Measurements from ENCODE around the gene ICA1. TPM values are rescaled to one million over a fixed set of nuclear protein-coding genes. Genes with fewer than 3 reads are reported as not detected.

Gene ICA1
- total and polyA plus RNA-seq, 2 experiments from 2014 or later = 45.2 to 83.7 TPM

DNA sequence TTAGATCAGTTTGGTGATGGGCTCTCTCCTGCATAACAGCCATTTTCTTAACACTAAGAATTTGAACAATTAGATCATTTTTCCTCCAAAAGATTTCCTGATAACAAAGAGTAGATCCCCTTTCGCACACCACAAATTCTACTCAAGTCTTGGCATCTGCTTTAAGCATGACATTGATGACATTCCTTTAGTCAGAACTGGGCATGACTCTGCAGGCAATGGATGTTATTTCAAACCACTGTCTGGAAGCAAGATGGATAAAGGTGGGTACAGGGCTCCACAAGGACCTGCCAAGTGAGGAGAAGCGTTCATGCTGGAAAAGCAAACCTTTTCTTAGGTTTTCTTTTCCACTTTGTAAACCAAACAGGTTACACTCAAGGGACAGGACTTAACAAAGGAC, 169.8 kb downstream of the ICA1 start (continued):
- TF ChIP-seq STAT1 (IDR thresholded peaks at IDR 0.05; ENCODE audit: unreplicated experiment) (no peak), NANOG (IDR thresholded peaks at IDR 0.05; ENCODE audit: borderline replicate concordance) (no peak), EZH2 (IDR thresholded peaks at IDR 0.05; ENCODE audit: low read depth, unreplicated experiment) (no peak)

DNA sequence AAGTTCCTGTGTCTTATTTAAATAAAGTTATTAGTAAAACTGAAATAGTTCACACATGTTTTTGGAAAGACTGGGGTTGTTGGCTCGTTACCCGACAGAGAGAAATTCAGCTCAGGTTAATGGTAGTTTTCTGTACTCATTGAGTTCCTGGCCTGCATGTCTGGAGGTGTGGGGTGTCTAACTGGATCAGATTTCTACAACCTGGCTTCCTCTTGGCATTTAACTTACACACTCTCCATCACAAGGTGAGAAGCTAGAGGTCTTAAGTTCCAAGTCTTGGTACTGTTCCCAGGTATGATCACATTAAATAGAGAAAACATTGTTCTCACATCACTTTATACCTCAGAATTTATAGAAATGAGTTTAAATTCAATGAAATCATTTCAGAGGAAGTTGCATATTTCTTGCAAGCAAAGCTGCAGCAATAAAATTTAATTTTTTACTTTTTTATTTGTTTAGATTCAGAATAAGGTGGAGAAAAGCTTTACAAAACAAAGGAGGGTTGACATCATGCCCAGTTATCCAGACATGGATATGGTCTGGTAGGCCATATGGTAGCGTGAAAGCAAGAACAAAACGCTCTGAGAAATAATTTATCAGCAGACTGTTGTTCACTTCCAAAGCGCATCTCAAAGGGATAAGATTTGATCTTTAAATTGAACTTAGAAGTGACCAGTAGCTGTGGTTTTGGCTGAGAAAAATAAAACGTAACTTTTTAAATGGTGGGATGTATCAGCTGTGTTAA, 172.8 kb downstream of the ICA1 start:
- Histone ChIP-seq H3K27me3 (ENCODE audit: insufficient read depth) (no peaks in the 10 kb centered on the region), H3K4me1 (ENCODE audit: insufficient read depth) (peaks cover 19% of the 10 kb centered on the region), H4K20me1 (replicated peaks; ENCODE audit: insufficient read depth) (no peaks in the 10 kb centered on the region), H3K9me2 (ENCODE audit: insufficient read depth) (peaks cover 2% of the 10 kb centered on the region; the same call in 1 of the 2 replicates), H3K79me2 (replicated peaks; ENCODE audit: insufficient read depth) (no peaks in the 10 kb centered on the region), H3K4me2 (no peak overlapping the region), H3K36me3 (ENCODE audit: insufficient read depth) (no peaks in the 10 kb centered on the region), H3K27ac (ENCODE audit: low read depth) (no peak overlapping the region), H3K4me3 (no peak overlapping the region), H3F3A (replicated peaks; ENCODE audit: low read depth) (no peaks in the 10 kb centered on the region), H2AFZ (no peak overlapping the region)
- H3K4me3 Mint-ChIP-seq = no peak overlapping the region
- TF ChIP-seq, protein P1, sequence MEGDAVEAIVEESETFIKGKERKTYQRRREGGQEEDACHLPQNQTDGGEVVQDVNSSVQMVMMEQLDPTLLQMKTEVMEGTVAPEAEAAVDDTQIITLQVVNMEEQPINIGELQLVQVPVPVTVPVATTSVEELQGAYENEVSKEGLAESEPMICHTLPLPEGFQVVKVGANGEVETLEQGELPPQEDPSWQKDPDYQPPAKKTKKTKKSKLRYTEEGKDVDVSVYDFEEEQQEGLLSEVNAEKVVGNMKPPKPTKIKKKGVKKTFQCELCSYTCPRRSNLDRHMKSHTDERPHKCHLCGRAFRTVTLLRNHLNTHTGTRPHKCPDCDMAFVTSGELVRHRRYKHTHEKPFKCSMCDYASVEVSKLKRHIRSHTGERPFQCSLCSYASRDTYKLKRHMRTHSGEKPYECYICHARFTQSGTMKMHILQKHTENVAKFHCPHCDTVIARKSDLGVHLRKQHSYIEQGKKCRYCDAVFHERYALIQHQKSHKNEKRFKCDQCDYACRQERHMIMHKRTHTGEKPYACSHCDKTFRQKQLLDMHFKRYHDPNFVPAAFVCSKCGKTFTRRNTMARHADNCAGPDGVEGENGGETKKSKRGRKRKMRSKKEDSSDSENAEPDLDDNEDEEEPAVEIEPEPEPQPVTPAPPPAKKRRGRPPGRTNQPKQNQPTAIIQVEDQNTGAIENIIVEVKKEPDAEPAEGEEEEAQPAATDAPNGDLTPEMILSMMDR (conservative IDR thresholded peaks at IDR 0.05; ENCODE audit: low read depth in 2 of 2) = no peak
- TF ChIP-seq EZH2 (IDR thresholded peaks at IDR 0.05; ENCODE audit: low read depth, unreplicated experiment) (no peak), ZNF331 (CRISPR knock-in tag; IDR thresholded peaks at IDR 0.05; ENCODE audit: low read depth) (no peak), ZNF114 (CRISPR knock-in tag; IDR thresholded peaks at IDR 0.05) (no peak), CREB1 (CRISPR knock-in tag; IDR thresholded peaks at IDR 0.05; ENCODE audit: low read depth) (no peak), STAT1 (IDR thresholded peaks at IDR 0.05; ENCODE audit: unreplicated experiment) (no peak), NANOG (IDR thresholded peaks at IDR 0.05; ENCODE audit: borderline replicate concordance) (no peak)
- peaks cover 22% of the 10 kb centered on the region for H3K4me1 Mint-ChIP-seq
- H3K27ac Mint-ChIP-seq = no peak overlapping the region
- DNase-seq (ENCODE audit: low spot score) = no peak
- no peak for ATAC-seq
- H3K36me3 Mint-ChIP-seq (ENCODE audit: low read depth) = 0 out of 3 replicates have a peak, but pooled peaks cover 4% of the 10 kb centered on the region
- peaks cover 2% of the 10 kb centered on the region for H3K27me3 Mint-ChIP-seq (ENCODE audit: insufficient read depth, low read depth, poor library complexity)
- H3K9me3 Mint-ChIP-seq = no peaks in the 10 kb centered on the region; the same call in 2 of the 3 replicates

DNA sequence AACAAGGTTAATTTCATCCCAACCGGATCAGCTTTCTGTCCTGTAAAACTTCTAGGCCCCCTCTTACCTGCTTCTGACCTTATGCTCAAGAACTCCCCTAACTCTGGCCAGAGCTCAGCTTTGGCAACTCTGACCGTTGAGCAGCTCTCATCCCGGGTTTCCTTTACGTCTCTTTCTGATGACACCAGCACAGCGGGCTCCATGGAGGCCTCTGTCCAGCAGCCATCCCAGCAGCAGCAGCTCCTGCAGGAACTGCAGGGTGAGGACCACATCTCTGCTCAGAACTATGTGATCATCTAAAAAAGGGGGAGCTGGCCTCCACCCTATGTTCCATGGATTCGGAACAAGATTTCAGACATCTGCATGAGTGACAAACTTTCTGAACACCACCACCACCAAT, 175.7 kb downstream of the ICA1 start:
- ATAC-seq = peak; percentile 51
- H2AFZ ChIP-seq = no peak overlapping the region
- no peaks in the 10 kb centered on the region for H3K79me2 ChIP-seq (replicated peaks; ENCODE audit: insufficient read depth)
- peak overlapping the region; percentile 8; the same call in 1 of the 2 replicates for H3K27ac Mint-ChIP-seq
- H3K27me3 Mint-ChIP-seq (ENCODE audit: insufficient read depth, low read depth, poor library complexity) = peaks cover 2% of the 10 kb centered on the region
- no peak for DNase-seq (ENCODE audit: low spot score)
- H3F3A ChIP-seq (replicated peaks; ENCODE audit: low read depth) = no peaks in the 10 kb centered on the region
- no peaks in the 10 kb centered on the region for H3K9me3 Mint-ChIP-seq
- peaks cover 24% of the 10 kb centered on the region for H3K4me1 ChIP-seq (ENCODE audit: insufficient read depth)
- peaks cover 28% of the 10 kb centered on the region for H3K4me1 Mint-ChIP-seq
- H3K4me3 Mint-ChIP-seq = no peak overlapping the region
- no peaks in the 10 kb centered on the region for H3K27me3 ChIP-seq (ENCODE audit: insufficient read depth)
- no peak overlapping the region for H3K27ac ChIP-seq (ENCODE audit: low read depth)
- H3K36me3 Mint-ChIP-seq (ENCODE audit: low read depth) = 0 out of 3 replicates have a peak, but pooled peaks cover 4% of the 10 kb centered on the region
- H3K9me2 ChIP-seq (ENCODE audit: insufficient read depth) = no peaks in the 10 kb centered on the region
- H3K4me3 ChIP-seq = no peak overlapping the region
- TF ChIP-seq EZH2 (IDR thresholded peaks at IDR 0.05; ENCODE audit: low read depth, unreplicated experiment) (no peak), CREB1 (CRISPR knock-in tag; IDR thresholded peaks at IDR 0.05; ENCODE audit: low read depth) (0 out of 2 replicates have a peak, but pooled peaks have one; percentile 27)
- TF ChIP-seq, protein P2, sequence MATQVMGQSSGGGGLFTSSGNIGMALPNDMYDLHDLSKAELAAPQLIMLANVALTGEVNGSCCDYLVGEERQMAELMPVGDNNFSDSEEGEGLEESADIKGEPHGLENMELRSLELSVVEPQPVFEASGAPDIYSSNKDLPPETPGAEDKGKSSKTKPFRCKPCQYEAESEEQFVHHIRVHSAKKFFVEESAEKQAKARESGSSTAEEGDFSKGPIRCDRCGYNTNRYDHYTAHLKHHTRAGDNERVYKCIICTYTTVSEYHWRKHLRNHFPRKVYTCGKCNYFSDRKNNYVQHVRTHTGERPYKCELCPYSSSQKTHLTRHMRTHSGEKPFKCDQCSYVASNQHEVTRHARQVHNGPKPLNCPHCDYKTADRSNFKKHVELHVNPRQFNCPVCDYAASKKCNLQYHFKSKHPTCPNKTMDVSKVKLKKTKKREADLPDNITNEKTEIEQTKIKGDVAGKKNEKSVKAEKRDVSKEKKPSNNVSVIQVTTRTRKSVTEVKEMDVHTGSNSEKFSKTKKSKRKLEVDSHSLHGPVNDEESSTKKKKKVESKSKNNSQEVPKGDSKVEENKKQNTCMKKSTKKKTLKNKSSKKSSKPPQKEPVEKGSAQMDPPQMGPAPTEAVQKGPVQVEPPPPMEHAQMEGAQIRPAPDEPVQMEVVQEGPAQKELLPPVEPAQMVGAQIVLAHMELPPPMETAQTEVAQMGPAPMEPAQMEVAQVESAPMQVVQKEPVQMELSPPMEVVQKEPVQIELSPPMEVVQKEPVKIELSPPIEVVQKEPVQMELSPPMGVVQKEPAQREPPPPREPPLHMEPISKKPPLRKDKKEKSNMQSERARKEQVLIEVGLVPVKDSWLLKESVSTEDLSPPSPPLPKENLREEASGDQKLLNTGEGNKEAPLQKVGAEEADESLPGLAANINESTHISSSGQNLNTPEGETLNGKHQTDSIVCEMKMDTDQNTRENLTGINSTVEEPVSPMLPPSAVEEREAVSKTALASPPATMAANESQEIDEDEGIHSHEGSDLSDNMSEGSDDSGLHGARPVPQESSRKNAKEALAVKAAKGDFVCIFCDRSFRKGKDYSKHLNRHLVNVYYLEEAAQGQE (IDR thresholded peaks at IDR 0.05; ENCODE audit: unreplicated experiment) = peak; percentile 32
- H3K4me2 ChIP-seq = no peak overlapping the region
- H4K20me1 ChIP-seq (replicated peaks; ENCODE audit: insufficient read depth) = no peaks in the 10 kb centered on the region
- no peaks in the 10 kb centered on the region for H3K36me3 ChIP-seq (ENCODE audit: insufficient read depth)
